ENCODE results near the gene ADGRB2.
A peak's percentile ranks its signal among the peaks of the same experiment; 100 is the strongest.

The ADGRB2 gene

DNA sequence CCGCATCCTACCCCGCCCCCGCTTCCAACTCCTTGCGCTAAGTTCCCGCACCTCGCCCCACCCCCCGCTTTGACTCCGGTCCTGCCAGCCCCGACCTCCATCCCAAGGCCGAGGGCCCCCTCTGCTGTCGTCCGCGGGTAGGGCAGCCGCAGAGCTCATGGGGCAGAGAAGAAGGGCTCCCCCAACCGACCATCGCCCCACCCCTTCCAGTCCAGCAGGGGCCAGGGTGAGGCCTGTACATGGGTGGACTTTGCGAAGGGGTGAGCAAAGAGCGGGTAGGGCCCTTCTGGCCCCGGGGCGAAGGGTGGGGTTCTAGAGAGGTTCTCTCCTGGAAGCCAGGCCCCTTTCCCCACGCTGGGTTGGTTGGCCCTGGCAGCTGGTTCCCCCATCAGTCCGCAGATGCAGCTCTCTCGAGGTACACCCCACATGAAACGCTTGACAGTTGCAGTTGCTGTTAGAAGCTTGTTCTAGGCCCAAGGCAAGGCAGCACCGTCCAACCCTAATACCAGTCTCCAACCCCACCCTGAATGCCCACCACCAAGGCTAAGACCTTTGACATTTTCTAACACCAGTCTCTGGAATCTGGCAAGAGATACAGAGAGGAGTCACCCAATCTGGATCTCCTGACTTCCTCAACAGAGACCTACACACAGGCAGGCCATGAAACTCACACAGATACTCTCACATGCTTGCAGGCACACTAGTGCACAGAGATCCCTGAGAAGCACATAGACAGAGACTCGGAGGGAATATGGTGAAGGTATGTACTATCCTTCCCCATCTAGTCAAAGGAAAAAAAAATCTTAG, 25.3 kb upstream of the ADGRB2 start:
- Histone ChIP-seq H2BK120ac (ENCODE audit: low read depth, low read length) (no peak overlapping the region), H3K27ac (ENCODE audit: low read length, poor library complexity, severe bottlenecking) (no peak overlapping the region), H3K9me3 (ENCODE audit: control insufficient read depth, low read length) (no peaks in the 10 kb centered on the region), H3K36me3 (ENCODE audit: control insufficient read depth in 1 of 2, insufficient read depth in 2 of 2, low read depth in 1 of 2, low read length in 2 of 2) (peaks cover 6 to 14% of the 10 kb centered on the region in 2 experiments), H3K79me1 (replicated peaks; ENCODE audit: low read length, poor library complexity, severe bottlenecking) (peaks cover 2% of the 10 kb centered on the region), H3K14ac (ENCODE audit: low read length in 2 of 2) (no peak overlapping the region), H4K8ac (ENCODE audit: low read length) (peak overlapping the region; percentile 67), H3K18ac (ENCODE audit: low read depth in 1 of 2, low read length in 2 of 2) (peak overlapping the region in 1 of 2 experiments; percentile 70), H3K4ac (ENCODE audit: low read depth in 1 of 2, low read length in 2 of 2) (no peak overlapping the region), H2AFZ (ENCODE audit: low read depth, low read length) (peak overlapping the region; percentile 43), H2BK15ac (ENCODE audit: low read depth, poor library complexity, severe bottlenecking) (peak overlapping the region; percentile 17), H4K91ac (ENCODE audit: low read length) (no peak overlapping the region), H3K27me3 (ENCODE audit: control insufficient read depth in 1 of 2, insufficient read depth in 1 of 2, low read length in 2 of 2) (no peaks in the 10 kb centered on the region), H3K9ac (ENCODE audit: low read length) (peak overlapping the region; percentile 91), H2BK12ac (ENCODE audit: low read length in 2 of 2) (peak overlapping the region in 1 of 2 experiments; percentile 57), H2BK5ac (ENCODE audit: low read depth, low read length, poor library complexity, severe bottlenecking) (no peak overlapping the region), H3K4me2 (ENCODE audit: low read length, poor library complexity, severe bottlenecking) (peak overlapping the region; percentile 66), H3K4me3 (ENCODE audit: insufficient read depth in 1 of 2, low read depth in 1 of 2, low read length in 2 of 2) (peak overlapping the region; percentile 54 to 86), H2AK5ac (ENCODE audit: low read length, severe bottlenecking) (no peak overlapping the region), H3K23ac (ENCODE audit: low read length in 2 of 2) (no peak overlapping the region), H3K4me1 (ENCODE audit: control insufficient read depth, insufficient read depth, low read depth, low read length) (peaks cover 8% of the 10 kb centered on the region)
- WGBS = 13% methylated on average over 22 of the region's 26 CpGs
- DNase-seq = peak; percentile 91

DNA sequence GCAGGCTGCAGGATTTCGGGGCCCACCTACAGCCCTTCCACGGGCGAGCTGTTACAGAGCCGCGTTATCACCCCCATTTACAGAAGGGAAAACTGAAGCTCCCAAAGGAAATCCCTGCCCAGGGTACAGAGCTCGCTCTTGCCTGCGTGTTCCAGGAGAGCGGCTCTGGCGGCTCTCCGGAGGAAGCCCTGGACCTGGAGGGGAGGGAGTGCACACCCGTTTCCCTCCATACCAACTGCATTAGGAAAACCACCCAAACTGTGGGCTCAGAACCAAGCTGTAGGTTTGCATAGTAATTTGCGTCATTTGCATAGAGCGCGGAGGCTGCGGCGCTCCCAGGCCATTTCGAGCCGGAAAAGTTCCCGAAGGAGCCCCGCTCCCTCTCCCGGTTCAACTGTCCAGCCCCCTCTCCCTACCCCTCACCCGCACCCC, 24.7 kb upstream of the ADGRB2 start:
- H3K14ac ChIP-seq (ENCODE audit: low read length in 2 of 2) = no peak overlapping the region
- H3K4me1 ChIP-seq (ENCODE audit: control insufficient read depth, insufficient read depth, low read depth, low read length) = peaks cover 8% of the 10 kb centered on the region
- peak overlapping the region; percentile 66 for H3K4me2 ChIP-seq (ENCODE audit: low read length, poor library complexity, severe bottlenecking)
- H4K91ac ChIP-seq (ENCODE audit: low read length) = no peak overlapping the region
- no peak overlapping the region for H4K8ac ChIP-seq (ENCODE audit: low read length)
- no peak overlapping the region for H2BK12ac ChIP-seq (ENCODE audit: low read length in 2 of 2)
- peak; percentile 84 for DNase-seq
- no peak overlapping the region for H2BK15ac ChIP-seq (ENCODE audit: low read depth, poor library complexity, severe bottlenecking)
- no peak overlapping the region for H2BK5ac ChIP-seq (ENCODE audit: low read depth, low read length, poor library complexity, severe bottlenecking)
- peak overlapping the region; percentile 39 for H3K27ac ChIP-seq (ENCODE audit: low read length, poor library complexity, severe bottlenecking)
- peak overlapping the region; percentile 54 to 86 for H3K4me3 ChIP-seq (ENCODE audit: insufficient read depth in 1 of 2, low read depth in 1 of 2, low read length in 2 of 2)
- no peaks in the 10 kb centered on the region for H3K27me3 ChIP-seq (ENCODE audit: control insufficient read depth in 1 of 2, insufficient read depth in 1 of 2, low read length in 2 of 2)
- H3K23ac ChIP-seq (ENCODE audit: low read length in 2 of 2) = no peak overlapping the region
- no peak overlapping the region for H3K4ac ChIP-seq (ENCODE audit: low read depth in 1 of 2, low read length in 2 of 2)
- H2BK120ac ChIP-seq (ENCODE audit: low read depth, low read length) = no peak overlapping the region
- H2AFZ ChIP-seq (ENCODE audit: low read depth, low read length) = peak overlapping the region; percentile 74
- under 1% methylated on average over 22 of the region's 22 CpGs for WGBS
- H3K9me3 ChIP-seq (ENCODE audit: control insufficient read depth, low read length) = no peaks in the 10 kb centered on the region
- peak overlapping the region in 1 of 2 experiments; percentile 46 for H3K18ac ChIP-seq (ENCODE audit: low read depth in 1 of 2, low read length in 2 of 2)
- H2AK5ac ChIP-seq (ENCODE audit: low read length, severe bottlenecking) = no peak overlapping the region
- H3K9ac ChIP-seq (ENCODE audit: low read length) = peak overlapping the region; percentile 91
- peaks cover 4 to 14% of the 10 kb centered on the region in 2 experiments for H3K36me3 ChIP-seq (ENCODE audit: control insufficient read depth in 1 of 2, insufficient read depth in 2 of 2, low read depth in 1 of 2, low read length in 2 of 2)
- H3K79me1 ChIP-seq (replicated peaks; ENCODE audit: low read length, poor library complexity, severe bottlenecking) = peaks cover 2% of the 10 kb centered on the region

DNA sequence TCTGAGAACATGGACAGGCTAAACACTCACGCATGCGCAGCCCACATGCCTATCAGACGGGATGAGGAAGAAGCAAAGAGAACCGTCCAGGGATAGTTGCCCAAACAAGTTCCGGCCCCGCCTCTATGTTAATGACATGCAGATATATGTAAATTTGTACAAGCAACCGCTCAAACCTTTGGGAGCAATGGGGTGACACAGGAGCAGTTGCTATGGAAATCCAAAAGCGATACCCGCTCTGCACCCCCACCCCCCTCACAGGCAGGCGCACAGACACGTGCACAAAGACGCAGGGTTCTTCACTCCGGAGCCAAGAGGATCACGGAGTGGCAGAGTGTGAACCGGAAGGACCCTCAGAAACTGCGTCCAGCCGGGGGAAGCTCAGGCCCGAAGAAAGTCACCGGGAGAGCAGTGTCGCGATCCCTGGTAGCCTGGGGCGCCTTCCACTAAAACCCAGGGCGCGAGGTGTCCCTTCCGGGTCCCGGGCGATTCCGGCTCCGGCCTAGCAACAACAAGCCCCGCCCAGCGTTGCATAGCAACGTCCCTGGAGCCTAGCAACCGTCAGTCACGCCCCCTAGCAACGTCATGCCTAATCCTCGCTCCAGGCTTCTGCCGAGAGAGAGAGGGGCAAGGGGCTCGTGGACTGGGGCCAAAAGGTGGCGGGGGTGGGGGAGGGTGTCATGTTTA, 24.1 kb upstream of the ADGRB2 start:
- Histone ChIP-seq H4K8ac (ENCODE audit: low read length) (peak overlapping the region; percentile 83), H2BK12ac (ENCODE audit: low read length in 2 of 2) (peak overlapping the region in 1 of 2 experiments; percentile 50)
- whole genome bisulfite sequencing = 3% methylated on average over 35 of the region's 39 CpGs

GRCh38 chr1:31787786-31788137, 23.6 kb upstream of the ADGRB2 start:
- Histone ChIP-seq H3K9ac (ENCODE audit: low read length) (peak overlapping the region; percentile 91), H3K9me3 (ENCODE audit: control insufficient read depth, low read length) (no peaks in the 10 kb centered on the region), H3K4ac (ENCODE audit: low read depth in 1 of 2, low read length in 2 of 2) (peak overlapping the region in 1 of 2 experiments; percentile 43), H3K27ac (ENCODE audit: low read length, poor library complexity, severe bottlenecking) (no peak overlapping the region), H3K4me2 (ENCODE audit: low read length, poor library complexity, severe bottlenecking) (peak overlapping the region; percentile 66), H4K91ac (ENCODE audit: low read length) (no peak overlapping the region), H3K14ac (ENCODE audit: low read length in 2 of 2) (peak overlapping the region in 1 of 2 experiments; percentile 26), H2BK120ac (ENCODE audit: low read depth, low read length) (no peak overlapping the region), H2BK5ac (ENCODE audit: low read depth, low read length, poor library complexity, severe bottlenecking) (no peak overlapping the region), H3K27me3 (ENCODE audit: control insufficient read depth in 1 of 2, insufficient read depth in 1 of 2, low read length in 2 of 2) (no peaks in the 10 kb centered on the region), H2BK15ac (ENCODE audit: low read depth, poor library complexity, severe bottlenecking) (no peak overlapping the region), H3K36me3 (ENCODE audit: control insufficient read depth in 1 of 2, insufficient read depth in 2 of 2, low read depth in 1 of 2, low read length in 2 of 2) (peaks cover 0 to 7% of the 10 kb centered on the region in 2 experiments), H2AK5ac (ENCODE audit: low read length, severe bottlenecking) (peak overlapping the region; percentile 29), H2AFZ (ENCODE audit: low read depth, low read length) (peak overlapping the region; percentile 74), H2BK12ac (ENCODE audit: low read length in 2 of 2) (peak overlapping the region in 1 of 2 experiments; percentile 47), H3K23ac (ENCODE audit: low read length in 2 of 2) (no peak overlapping the region), H3K4me1 (ENCODE audit: control insufficient read depth, insufficient read depth, low read depth, low read length) (peaks cover 8% of the 10 kb centered on the region), H3K18ac (ENCODE audit: low read depth in 1 of 2, low read length in 2 of 2) (peak overlapping the region in 1 of 2 experiments; percentile 97), H4K8ac (ENCODE audit: low read length) (peak overlapping the region; percentile 66), H3K79me1 (replicated peaks; ENCODE audit: low read length, poor library complexity, severe bottlenecking) (no peaks in the 10 kb centered on the region), H3K4me3 (ENCODE audit: insufficient read depth in 1 of 2, low read depth in 1 of 2, low read length in 2 of 2) (peak overlapping the region in 1 of 2 experiments; percentile 86)
- WGBS = no CpG with 5 or more reads among the region's 1 CpG
- no peak for DNase-seq

More for the DNA sequence above, 24.1 kb upstream of the ADGRB2 start:
- no peaks in the 10 kb centered on the region for H3K9me3 ChIP-seq (ENCODE audit: control insufficient read depth, low read length)
- DNase-seq = peak; percentile 93
- H3K36me3 ChIP-seq (ENCODE audit: control insufficient read depth in 1 of 2, insufficient read depth in 2 of 2, low read depth in 1 of 2, low read length in 2 of 2) = peaks cover 0 to 11% of the 10 kb centered on the region in 2 experiments
- no peaks in the 10 kb centered on the region for H3K79me1 ChIP-seq (replicated peaks; ENCODE audit: low read length, poor library complexity, severe bottlenecking)
- H2BK15ac ChIP-seq (ENCODE audit: low read depth, poor library complexity, severe bottlenecking) = peak overlapping the region; percentile 55
- peak overlapping the region; percentile 67 to 97 for H3K18ac ChIP-seq (ENCODE audit: low read depth in 1 of 2, low read length in 2 of 2)
- H3K27ac ChIP-seq (ENCODE audit: low read length, poor library complexity, severe bottlenecking) = peak overlapping the region; percentile 21
- H3K4ac ChIP-seq (ENCODE audit: low read depth in 1 of 2, low read length in 2 of 2) = peak overlapping the region; percentile 29 to 75
- no peak overlapping the region for H3K23ac ChIP-seq (ENCODE audit: low read length in 2 of 2)
- H3K4me2 ChIP-seq (ENCODE audit: low read length, poor library complexity, severe bottlenecking) = peak overlapping the region; percentile 66
- no peak overlapping the region for H2BK5ac ChIP-seq (ENCODE audit: low read depth, low read length, poor library complexity, severe bottlenecking)
- H2AK5ac ChIP-seq (ENCODE audit: low read length, severe bottlenecking) = peak overlapping the region; percentile 29
- peak overlapping the region in 1 of 2 experiments; percentile 80 for H3K14ac ChIP-seq (ENCODE audit: low read length in 2 of 2)
- H3K4me1 ChIP-seq (ENCODE audit: control insufficient read depth, insufficient read depth, low read depth, low read length) = peaks cover 8% of the 10 kb centered on the region
- H2AFZ ChIP-seq (ENCODE audit: low read depth, low read length) = peak overlapping the region; percentile 74
- no peak overlapping the region for H2BK120ac ChIP-seq (ENCODE audit: low read depth, low read length)
- H3K9ac ChIP-seq (ENCODE audit: low read length) = peak overlapping the region; percentile 91
- H3K27me3 ChIP-seq (ENCODE audit: control insufficient read depth in 1 of 2, insufficient read depth in 1 of 2, low read length in 2 of 2) = no peaks in the 10 kb centered on the region
- H3K4me3 ChIP-seq (ENCODE audit: insufficient read depth in 1 of 2, low read depth in 1 of 2, low read length in 2 of 2) = peak overlapping the region; percentile 65 to 86
- peak overlapping the region; percentile 44 for H4K91ac ChIP-seq (ENCODE audit: low read length)

Measured in mesenchymal stem cell (in vitro differentiated cells and primary cell).